ENCODE measurements around the gene SLC9A6.

- no peak for TF ChIP-seq EZH2 (IDR thresholded peaks at IDR 0.05; ENCODE audit: borderline replicate concordance, low read depth, low read length, poor library complexity, severe bottlenecking)
- TF ChIP-seq, protein P1, sequence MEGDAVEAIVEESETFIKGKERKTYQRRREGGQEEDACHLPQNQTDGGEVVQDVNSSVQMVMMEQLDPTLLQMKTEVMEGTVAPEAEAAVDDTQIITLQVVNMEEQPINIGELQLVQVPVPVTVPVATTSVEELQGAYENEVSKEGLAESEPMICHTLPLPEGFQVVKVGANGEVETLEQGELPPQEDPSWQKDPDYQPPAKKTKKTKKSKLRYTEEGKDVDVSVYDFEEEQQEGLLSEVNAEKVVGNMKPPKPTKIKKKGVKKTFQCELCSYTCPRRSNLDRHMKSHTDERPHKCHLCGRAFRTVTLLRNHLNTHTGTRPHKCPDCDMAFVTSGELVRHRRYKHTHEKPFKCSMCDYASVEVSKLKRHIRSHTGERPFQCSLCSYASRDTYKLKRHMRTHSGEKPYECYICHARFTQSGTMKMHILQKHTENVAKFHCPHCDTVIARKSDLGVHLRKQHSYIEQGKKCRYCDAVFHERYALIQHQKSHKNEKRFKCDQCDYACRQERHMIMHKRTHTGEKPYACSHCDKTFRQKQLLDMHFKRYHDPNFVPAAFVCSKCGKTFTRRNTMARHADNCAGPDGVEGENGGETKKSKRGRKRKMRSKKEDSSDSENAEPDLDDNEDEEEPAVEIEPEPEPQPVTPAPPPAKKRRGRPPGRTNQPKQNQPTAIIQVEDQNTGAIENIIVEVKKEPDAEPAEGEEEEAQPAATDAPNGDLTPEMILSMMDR (conservative IDR thresholded peaks at IDR 0.05; ENCODE audit: low read depth, low read length) = no peak
Measured at GRCh38 chrX:136055651-136056221, 70.5 kb downstream of the SLC9A6 start.

Data from A673 (cell line).